Measurements from ENCODE around the gene SLC37A2. TPM values are rescaled to one million over a fixed set of nuclear protein-coding genes. Genes with fewer than 3 reads are reported as not detected.
A peak's percentile ranks its signal among the peaks of the same experiment; 100 is the strongest.

The SLC37A2 gene
- total and polyA plus RNA-seq, 2 of the 4 experiments (the other 2 are of a cell fraction), result 0.72 to 1.1 TPM

GRCh38 chr11:125105926-125106325 lies 42.8 kb downstream of the SLC37A2 start:
- dilution Hi-C loops (cut with HindIII; ENCODE audit: low sequenced_read_pairs, unreplicated experiment), result no loop called here
- Histone ChIP-seq H3K4ac (ENCODE audit: low read depth, low read length) (no peak overlapping the region), H3K4me1 (ENCODE audit: control insufficient read depth, insufficient read depth, low read length) (peaks cover 7% of the 10 kb centered on the region), H4K91ac (ENCODE audit: insufficient read depth, low read depth, low read length) (no peak overlapping the region), H3K36me3 (ENCODE audit: control insufficient read depth, insufficient read depth, low read length) (no peaks in the 10 kb centered on the region), H3K9me1 (ENCODE audit: insufficient read depth, low read length) (no peaks in the 10 kb centered on the region), H3K4me3 (ENCODE audit: insufficient read depth, low read depth, low read length) (no peak overlapping the region), H3K27ac (ENCODE audit: insufficient read depth, low read length) (no peak overlapping the region), H3K9ac (ENCODE audit: low read depth, low read length) (no peak overlapping the region), H4K8ac (ENCODE audit: low read depth in 2 of 2, low read length in 2 of 2) (no peak overlapping the region), H4K20me1 (ENCODE audit: insufficient read depth, low read length) (no peaks in the 10 kb centered on the region), H3K4me2 (ENCODE audit: low read depth, low read length) (no peak overlapping the region), H2AK9ac (replicated peaks; ENCODE audit: low read depth, low read length, poor library complexity) (no peak overlapping the region), H2BK120ac (ENCODE audit: low read depth, low read length) (no peak overlapping the region), H3K14ac (replicated peaks; ENCODE audit: low read depth, low read length) (no peak overlapping the region), H3K23ac (ENCODE audit: low read depth, low read length) (no peak overlapping the region), H3K18ac (ENCODE audit: low read depth, low read length) (no peak overlapping the region), H2AFZ (replicated peaks; ENCODE audit: low read length, poor library complexity) (no peak overlapping the region), H3K79me1 (ENCODE audit: low read depth in 1 of 2, low read length in 2 of 2) (peaks cover 10 to 12% of the 10 kb centered on the region in 2 experiments; a peak in 3 of 4 replicates), H2BK5ac (ENCODE audit: low read depth, low read length, poor library complexity, severe bottlenecking) (no peak overlapping the region), H4K5ac (ENCODE audit: low read depth, low read length) (no peak overlapping the region), H3K56ac (ENCODE audit: extremely low read depth, insufficient read depth, low read length) (no peak overlapping the region), H2BK20ac (ENCODE audit: low read depth, low read length) (no peak overlapping the region), H2BK15ac (ENCODE audit: low read depth, low read length) (no peak overlapping the region), H3K27me3 (ENCODE audit: control insufficient read depth, insufficient read depth, low read length) (no peaks in the 10 kb centered on the region), H3K9me3 (ENCODE audit: control insufficient read depth, insufficient read depth, low read length) (no peaks in the 10 kb centered on the region), H2AK5ac (ENCODE audit: low read depth, low read length) (no peak overlapping the region)
- no TSS peak for BruUV-seq (replicated peaks)
- no CpG with 5 or more reads among the region's 1 CpG for WGBS, 2 experiments (ENCODE audit: extremely low coverage in 2 of 2, insufficient read length in 1 of 2)
- in situ Hi-C loops (cut with MboI; ENCODE audit: low sequenced_read_pairs), result no loop called here
- TF ChIP-seq NFE2L2 (IDR thresholded peaks at IDR 0.05; ENCODE audit: low read depth, low read length) (no peak), CEBPB (IDR thresholded peaks at IDR 0.05; ENCODE audit: low read depth, low read length) (0 out of 2 replicates have a peak, but pooled peaks have one; percentile 4), USF2 (IDR thresholded peaks at IDR 0.05; ENCODE audit: low read depth, low read length) (no peak)
- intact Hi-C loops (cut with micrococcal nuclease), result no loop called here
- ChIA-PET CTCF (no interaction called here), POLR2A (ENCODE audit: unreplicated experiment) (no interaction called here)
- DNase-seq (peak; percentile 26), ATAC-seq (ENCODE audit: low read depth) (no peak)

Data from IMR-90 (cell line).